Left cardiac atrium (tissue), 2 donors: ENCODE results near the gene RUNX2. TPM values are rescaled to one million over a fixed set of nuclear protein-coding genes. Genes with fewer than 3 reads are reported as not detected.

ENCODE experiments used
- total RNA-seq, 2 donors: library from RNA; stranded (reverse); fragmentation: NEBNext Ultra II Directional; extraction: Animal tissue kit (Norgen Biotek cat#: 25700); gene quantifications; one replicate each; pipeline ENCODE4 v1.2.1, GENCODE V29; 2021
- donor health status: DM: no; HTN: yes; CAD: no; lungs with severe emphysema.
- donor health status: DM: yes; HTN: yes; CAD: no.

Gene RUNX2
- total RNA-seq, 2 donors from 2014 or later, result 0.44 to 0.68 TPM

Other genes starting within 250 kb of the RUNX2 start
- gene SUPT3H, start 49.6 kb downstream of the RUNX2 start, total RNA-seq, result 1 to 10 TPM; 3.2 to 4.3 TPM